HepG2 (cell line): ENCODE measurements around the gene UBE2D3. TPM values are rescaled to one million over a fixed set of nuclear protein-coding genes. Genes with fewer than 3 reads are reported as not detected.
A peak's percentile ranks its signal among the peaks of the same experiment; 100 is the strongest.

Experiments
- ATF1 ChIP-seq: IDR thresholded peaks from 2 replicates; pipeline ENCODE4 v1.6.1; 2016; ENCODE audit warnings: mild to moderate bottlenecking, control low read depth
- CHD4 ChIP-seq: fragments of 200-600 bp; sonication (generic); IDR thresholded peaks from 2 replicates; pipeline ENCODE4 v1.7.0; 2017; ENCODE audit warnings: mild to moderate bottlenecking, low read length, borderline replicate concordance
- CREB1 ChIP-seq, 2 experiments: fragments of 450-650 bp in 1 of 2; IDR thresholded peaks; 2 replicates each; pipeline ENCODE4 v1.6.1; 2016 to 2017; ENCODE audit warnings: control low read depth in 1 of 2, mild to moderate bottlenecking in 1 of 2, missing compliant biosample characterization in 1 of 2, missing genetic modification characterization in 1 of 2
- GRHL1 ChIP-seq: sonication (generic); formaldehyde crosslinking; conservative IDR thresholded peaks from 2 replicates; pipeline ENCODE4 v1.8.0; 2022; ENCODE audit warnings: missing genetic modification reagents
- HMGXB3 ChIP-seq: sonication (generic); formaldehyde crosslinking; IDR thresholded peaks from 2 replicates; pipeline ENCODE4 v1.4.0; 2020; ENCODE audit warnings: missing genetic modification reagents, borderline replicate concordance
- HOXA5 ChIP-seq: sonication (generic); formaldehyde crosslinking; IDR thresholded peaks from 2 replicates; pipeline ENCODE4 v1.4.0; 2020; ENCODE audit warnings: missing genetic modification reagents
- KDM4B ChIP-seq: sonication (generic); formaldehyde crosslinking; IDR thresholded peaks from 2 replicates; pipeline ENCODE4 v1.4.0; 2020; ENCODE audit warnings: missing genetic modification reagents
- KLF9 ChIP-seq: IDR thresholded peaks from 2 replicates; pipeline ENCODE4 v1.6.1; 2016; ENCODE audit warnings: low read depth
- MNT ChIP-seq: fragments of 450-650 bp; IDR thresholded peaks from 2 replicates; pipeline ENCODE4 v1.6.1; 2016
- MTF2 ChIP-seq: sonication (generic); formaldehyde crosslinking; IDR thresholded peaks from 2 replicates; pipeline ENCODE4 v1.5.0; 2020; ENCODE audit warnings: missing genetic modification reagents, borderline replicate concordance
- POGK ChIP-seq: sonication (generic); formaldehyde crosslinking; conservative IDR thresholded peaks from 2 replicates; pipeline ENCODE4 v1.8.0; 2022; ENCODE audit warnings: mild to moderate bottlenecking, moderate library complexity, missing genetic modification reagents
- PRMT3 ChIP-seq: sonication (generic); formaldehyde crosslinking; IDR thresholded peaks from 2 replicates; pipeline ENCODE4 v1.8.1; 2022; ENCODE audit warnings: low read depth, mild to moderate bottlenecking, moderate library complexity, missing genetic modification reagents, borderline replicate concordance
- RELA ChIP-seq: sonication (generic); formaldehyde crosslinking; IDR thresholded peaks from 2 replicates; pipeline ENCODE4 v1.4.0; 2020; ENCODE audit warnings: missing genetic modification reagents
- WIZ ChIP-seq: sonication (generic); formaldehyde crosslinking; IDR thresholded peaks from 2 replicates; pipeline ENCODE4 v1.5.1; 2020; ENCODE audit warnings: mild to moderate bottlenecking, missing genetic modification reagents
- ZNF230 ChIP-seq: sonication (generic); formaldehyde crosslinking; IDR thresholded peaks from 2 replicates; pipeline ENCODE4 v1.4.0; 2020; ENCODE audit warnings: mild to moderate bottlenecking, missing genetic modification reagents
- ZNF234 ChIP-seq: sonication (generic); formaldehyde crosslinking; conservative IDR thresholded peaks from 2 replicates; pipeline ENCODE4 v1.5.1; 2020; ENCODE audit warnings: mild to moderate bottlenecking, missing genetic modification reagents
- ZNF367 ChIP-seq: sonication (generic); formaldehyde crosslinking; IDR thresholded peaks from 2 replicates; pipeline ENCODE4 v1.4.0; 2020; ENCODE audit warnings: missing genetic modification reagents, borderline replicate concordance
- ZNF598 ChIP-seq: sonication (generic); formaldehyde crosslinking; IDR thresholded peaks from 2 replicates; pipeline ENCODE4 v1.5.1; 2020; ENCODE audit warnings: mild to moderate bottlenecking, missing genetic modification reagents, borderline replicate concordance
- ZNF737 ChIP-seq: sonication (generic); formaldehyde crosslinking; IDR thresholded peaks from 2 replicates; pipeline ENCODE4 v1.5.0; 2020; ENCODE audit warnings: missing genetic modification reagents, mild to moderate bottlenecking, borderline replicate concordance
- ZNF790 ChIP-seq: sonication (generic); formaldehyde crosslinking; IDR thresholded peaks from 2 replicates; pipeline ENCODE4 v1.8.0; 2022; ENCODE audit warnings: missing genetic modification reagents, mild to moderate bottlenecking, borderline replicate concordance
- polyA plus RNA-seq, 8 experiments: library from polyadenylated mRNA; depleted of rRNA in 3 of 8; stranded (reverse) in 7 of 8; unstranded in 1 of 8; fragments of >200 nt; fragmentation: Illumina TruSeq in 4 of 8; extraction: Trizol in 4 of 8; gene quantifications; 2 replicates each; pipeline versions ENCODE4 v1.2.1 to v1.2.3, GENCODE V29; 2011 to 2016; ENCODE audit warnings: low read depth in 4 of 8, missing spikeins in 1 of 8, mixed read lengths in 1 of 8; ENCODE audit not compliant: insufficient read depth in 1 of 8
- total RNA-seq, 5 experiments: library from RNA; depleted of rRNA; stranded (reverse); fragments of >200 nt; fragmentation: Illumina TruSeq; extraction: Trizol; gene quantifications; 2 replicates each; pipeline ENCODE4 v1.2.3, GENCODE V29; 2016; ENCODE audit warnings: low read depth in 1 of 5

Gene UBE2D3
- total and polyA plus RNA-seq, 2 of the 13 experiments (the other 11 are each of a cell fraction or from before 2014, with no cell fraction given), result 224 to 293 TPM

GRCh38 chr4:102868153-102868780 is 40.9 kb upstream of the UBE2D3 start (continued):
- TF ChIP-seq HMGXB3 (0 out of 2 replicates have a peak, but pooled peaks have one; percentile 0), HOXA5 (CRISPR knock-in tag) (peak; percentile 6; the same call in 1 of the 2 replicates), PRMT3 (no peak), ZNF230 (CRISPR knock-in tag) (no peak), KLF9 (CRISPR knock-in tag) (no peak), CREB1 (IDR thresholded peaks at IDR 0.05) (no peak), CREB1 (CRISPR knock-in tag; IDR thresholded peaks at IDR 0.05) (peak; percentile 8; the same call in 1 of the 2 replicates), ZNF234 (CRISPR knock-in tag) (0 out of 2 replicates have a peak, but pooled peaks have one; percentile 0), CHD4 (peak; percentile 50; the same call in 1 of the 2 replicates), ZNF598 (CRISPR knock-in tag) (0 out of 2 replicates have a peak, but pooled peaks have one; percentile 9), GRHL1 (CRISPR knock-in tag) (no peak), ZNF790 (CRISPR knock-in tag) (no peak), POGK (CRISPR knock-in tag) (no peak), MTF2 (CRISPR knock-in tag) (peak; percentile 20), ZNF367 (CRISPR knock-in tag) (no peak), KDM4B (CRISPR knock-in tag) (no peak), MNT (no peak), WIZ (CRISPR knock-in tag) (no peak), ATF1 (CRISPR knock-in tag) (peak; percentile 40; the same call in 1 of the 2 replicates), RELA (CRISPR knock-in tag) (no peak), ZNF737 (no peak)
